Esophagus squamous epithelium (tissue), 5 donors: ENCODE data around the gene KDM6B. TPM values are rescaled to one million over a fixed set of nuclear protein-coding genes. Genes with fewer than 3 reads are reported as not detected.

Source experiments
- DNase-seq: peaks from one replicate; lab custom pipeline; 2025; lab: John Stamatoyannopoulos, UW
- H3K27ac ChIP-seq, 4 donors: fragments of 200-600 bp; sonication (generic); one replicate each; pipeline ENCODE4 v1.5.1; 2016 to 2019; ENCODE audit warnings: mild to moderate bottlenecking in 1 of 4
- H3K27me3 ChIP-seq, 4 donors: fragments of 200-600 bp; sonication (generic); 1 replicate in 3 of 4; 2 replicates in 1 of 4; pipeline versions ENCODE4 v1.5.1 to v1.6.0; 2017 to 2021; ENCODE audit warnings: antibody characterized with exemption in 1 of 4
- H3K36me3 ChIP-seq, 3 donors: fragments of 200-600 bp; sonication (generic); one replicate each; pipeline ENCODE4 v1.5.1; 2016 to 2019
- H3K4me1 ChIP-seq, 3 donors: fragments of 200-600 bp; sonication (generic); one replicate each; pipeline ENCODE4 v1.5.1; 2017 to 2019
- H3K4me3 ChIP-seq, 4 donors: fragments of 200-600 bp; sonication (generic); 1 replicate in 3 of 4; 2 replicates in 1 of 4; pipeline ENCODE4 v1.5.1; 2016 to 2019; ENCODE audit warnings: mild to moderate bottlenecking in 2 of 4, moderate library complexity in 1 of 4
- H3K9me3 ChIP-seq, 3 donors: fragments of 200-600 bp; sonication (generic); one replicate each; pipeline ENCODE4 v1.5.1; 2016 to 2019
- CTCF ChIP-seq, 6 experiments: fragments of 450-650 bp in 4 of 6; fragments of 200-600 bp in 2 of 6; sonication (generic) in 2 of 6; IDR thresholded peaks; one replicate each; pipeline ENCODE4 v1.5.1; 2016 to 2019; ENCODE audit warnings: antibody characterized with exemption in 6 of 6, mild to moderate bottlenecking in 4 of 6, moderate library complexity in 4 of 6
- POLR2A ChIP-seq, 4 donors: fragments of 450-650 bp; IDR thresholded peaks; one replicate each; pipeline ENCODE4 v1.6.1; 2017; ENCODE audit warnings: antibody characterized with exemption in 4 of 4, mild to moderate bottlenecking in 4 of 4, moderate library complexity in 3 of 4
- WGBS, 2 donors: methylation state at CpG; one replicate each; pipeline ENCODE4 v1.1.5; 2018; 5-methylcytosine and 5-hydroxymethylcytosine counted together
- intact Hi-C: fragments of 100-400 bp; cut with DNase I; formaldehyde crosslinking; loops from one replicate; pipeline ENCODE4 v1.15.0; 2022
- total RNA-seq, 4 donors: library from RNA; depleted of rRNA; stranded (reverse); fragments of >200 nt; gene quantifications; one replicate each; pipeline ENCODE4 v1.1.0, GENCODE V29; 2016
- donor health status: DM: yes; HTN: yes; CAD: no.

Gene KDM6B
- total RNA-seq, 4 donors from 2014 or later = 6.7 to 14.6 (median 7.5) TPM

- no peaks in the 10 kb centered on the region for H3K9me3 ChIP-seq
- peak overlapping the region; percentile 67 to 82 (median 77) for H3K4me3 ChIP-seq
- H3K4me1 ChIP-seq = peaks cover 22 to 47% (median 23%) of the 10 kb centered on the region in 3 donors
- peak overlapping the region; percentile 97 to 99 (median 98) for H3K27ac ChIP-seq
- TF ChIP-seq CTCF (IDR thresholded peaks at IDR 0.05) = no peak
- TF ChIP-seq POLR2A (IDR thresholded peaks at IDR 0.05) = no peak
- 26 to 40% methylated on average over 7 to 8 of the region's 19 CpGs for WGBS, 2 donors
- peaks cover 0 to 13% (median 0%) of the 10 kb centered on the region in 4 donors for H3K27me3 ChIP-seq
- no peak for DNase-seq
- no peaks in the 10 kb centered on the region for H3K36me3 ChIP-seq
- intact Hi-C loops = no loop called here
Measured at GRCh38 chr17:7833011-7833794, 814 bp upstream of the KDM6B start.

GRCh38 chr17:7834542-7834956, 532 bp downstream of the KDM6B start:
- H3K36me3 ChIP-seq = no peaks in the 10 kb centered on the region
- WGBS, 2 donors = 0 to 2% methylated on average over 7 to 10 of the region's 20 CpGs
- TF ChIP-seq POLR2A (IDR thresholded peaks at IDR 0.05) (no peak), CTCF (IDR thresholded peaks at IDR 0.05) (no peak)
- no peak for DNase-seq
- intact Hi-C loops = no loop called here
- H3K4me3 ChIP-seq = peak overlapping the region; percentile 67 to 82 (median 77)
- H3K4me1 ChIP-seq = peaks cover 35 to 60% (median 36%) of the 10 kb centered on the region in 3 donors
- peak overlapping the region; percentile 97 to 99 (median 98) for H3K27ac ChIP-seq
- no peaks in the 10 kb centered on the region for H3K9me3 ChIP-seq
- H3K27me3 ChIP-seq = peaks cover 0 to 13% (median 0%) of the 10 kb centered on the region in 4 donors

DNA sequence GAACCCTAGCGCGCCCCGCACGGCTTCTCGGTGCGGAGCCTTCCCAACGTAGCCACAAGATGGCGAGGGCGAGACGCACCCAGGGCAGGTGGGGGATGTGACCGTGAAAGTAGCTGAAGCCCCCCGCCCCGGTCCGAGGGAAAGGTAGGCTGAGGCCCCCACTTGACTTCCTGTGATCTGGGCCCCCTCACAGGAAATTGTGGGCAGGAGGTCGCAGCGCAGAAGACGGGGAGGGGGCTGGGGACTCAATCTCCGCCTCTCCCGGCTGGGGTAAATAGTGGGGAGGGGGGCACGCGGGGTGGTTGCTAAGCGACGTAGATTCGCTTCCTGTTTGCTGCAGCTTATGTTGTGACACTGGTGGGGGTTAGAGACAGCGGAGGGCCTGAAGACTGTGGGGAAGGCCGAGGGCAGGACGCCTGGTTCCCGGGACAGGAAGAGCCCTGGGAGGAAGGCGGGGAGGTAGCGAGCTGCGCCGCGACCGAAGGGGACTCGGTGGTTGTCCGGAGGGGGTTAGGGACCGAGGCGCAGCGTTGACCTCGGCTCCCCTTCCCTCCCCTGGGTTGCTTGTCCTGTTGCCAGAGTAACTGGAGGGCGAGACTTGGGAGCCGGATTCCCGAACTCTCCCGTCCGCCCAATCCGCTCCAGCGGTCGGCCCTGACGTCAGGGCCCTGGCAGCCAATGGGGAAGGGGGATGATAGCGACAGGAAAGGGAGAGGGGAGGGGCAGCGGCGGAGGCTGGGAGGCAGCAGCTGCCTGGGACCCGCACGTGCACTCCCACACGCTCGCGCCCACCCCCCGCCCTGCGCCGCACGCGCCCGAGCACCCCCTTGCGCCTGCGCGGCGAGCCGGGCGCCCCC, 1.2 kb downstream of the KDM6B start:
- 1 to 2% methylated on average over 22 to 33 of the region's 69 CpGs for WGBS, 2 donors
- peaks cover 41 to 67% (median 41%) of the 10 kb centered on the region in 3 donors for H3K4me1 ChIP-seq

GRCh38 chr17:7835814-7836595, 2.0 kb downstream of the KDM6B start:
- Histone ChIP-seq H3K9me3 (no peaks in the 10 kb centered on the region), H3K27me3 (peaks cover 0 to 4% (median 0%) of the 10 kb centered on the region in 4 donors), H3K27ac (peak overlapping the region; percentile 97 to 99 (median 98)), H3K36me3 (peaks cover 0 to 8% (median 0%) of the 10 kb centered on the region in 3 donors), H3K4me3 (peak overlapping the region; percentile 67 to 82 (median 77)), H3K4me1 (peaks cover 42 to 75% (median 50%) of the 10 kb centered on the region in 3 donors)
- intact Hi-C loops = no loop called here
- TF ChIP-seq CTCF (IDR thresholded peaks at IDR 0.05) = peak in 1 of 6 experiments; percentile 4
- peak in 3 of 4 donors; percentile 9 to 70 (median 51) for TF ChIP-seq POLR2A (IDR thresholded peaks at IDR 0.05)
- 0 to 1% methylated on average over 17 to 25 of the region's 61 CpGs for WGBS, 2 donors
- DNase-seq = no peak

More for the DNA sequence above, 1.2 kb downstream of the KDM6B start:
- Histone ChIP-seq H3K4me3 (peak overlapping the region; percentile 67 to 82 (median 77)), H3K9me3 (no peaks in the 10 kb centered on the region), H3K27ac (peak overlapping the region; percentile 97 to 99 (median 98)), H3K27me3 (peaks cover 0 to 10% (median 0%) of the 10 kb centered on the region in 4 donors), H3K36me3 (no peaks in the 10 kb centered on the region)
- peak; percentile 67 for DNase-seq
- TF ChIP-seq CTCF (IDR thresholded peaks at IDR 0.05) (peak; percentile 72 to 86 (median 80)), POLR2A (IDR thresholded peaks at IDR 0.05) (peak in 3 of 4 donors; percentile 78 to 83 (median 82))
- intact Hi-C loops = no loop called here
